ENCODE data around the gene AKR1C8. TPM values are rescaled to one million over a fixed set of nuclear protein-coding genes. Genes with fewer than 3 reads are reported as not detected.

The AKR1C8 gene
- total and polyA plus RNA-seq, 2 donors (not counting 3 experiments of a cell fraction or from before 2014, with no cell fraction given), result not detected

GRCh38 chr10:5148678-5149032 lies 36.3 kb downstream of the AKR1C8 start:
- H3K4me2 ChIP-seq (ENCODE audit: insufficient read depth, low read length), result no peak overlapping the region
- FAIRE-seq (no peak), DNase-seq (ENCODE audit: low read depth, low spot score) (no peak)
- no peaks in the 10 kb centered on the region for H3K27me3 ChIP-seq (ENCODE audit: control insufficient read depth in 2 of 2, insufficient read depth in 2 of 2, low read length in 2 of 2)
- H2AFZ ChIP-seq (ENCODE audit: low read depth, low read length), result no peak overlapping the region
- CTCF ChIA-PET, result no interaction called here
- H3K4me1 ChIP-seq (ENCODE audit: control insufficient read depth, extremely low read depth, insufficient read depth, low read length), result no peaks in the 10 kb centered on the region
- H3K9ac ChIP-seq (replicated peaks; ENCODE audit: extremely low read depth, insufficient read depth, low read length), result no peak overlapping the region
- H3K9me1 ChIP-seq (replicated peaks; ENCODE audit: control insufficient read depth, extremely low read depth, insufficient read depth, low read length), result no peaks in the 10 kb centered on the region
- no peaks in the 10 kb centered on the region for H4K20me1 ChIP-seq (replicated peaks; ENCODE audit: control insufficient read depth, extremely low read depth, insufficient read depth, low read length)
- no peaks in the 10 kb centered on the region for H3K79me2 ChIP-seq (ENCODE audit: control insufficient read depth, insufficient read depth, low read length)
- POLR2A ChIA-PET, result no interaction called here
- no peaks in the 10 kb centered on the region for H3K36me3 ChIP-seq (ENCODE audit: control insufficient read depth in 2 of 2, extremely low read depth in 1 of 2, insufficient read depth in 2 of 2, low read length in 2 of 2)
- TF ChIP-seq GATA2 (IDR thresholded peaks at IDR 0.05; ENCODE audit: insufficient read depth, insufficient read length, low read depth, low read length) (no peak), EZH2 (IDR thresholded peaks at IDR 0.05; ENCODE audit: borderline replicate concordance, low read depth, low read length, severe bottlenecking) (no peak), MAX (IDR thresholded peaks at IDR 0.05; ENCODE audit: insufficient read depth, insufficient read length) (no peak), JUN (IDR thresholded peaks at IDR 0.05; ENCODE audit: borderline replicate concordance, insufficient read depth, insufficient read length, low read depth) (no peak), POLR2AphosphoS5 (IDR thresholded peaks at IDR 0.05; ENCODE audit: insufficient read depth, low read depth, low read length) (no peak), CTCF (IDR thresholded peaks at IDR 0.05; ENCODE audit: extremely low read depth in 1 of 2, insufficient read depth in 1 of 2, low read depth in 1 of 2, low read length in 2 of 2) (no peak), MYC (IDR thresholded peaks at IDR 0.05; ENCODE audit: low read depth, low read length) (no peak), POLR2A (IDR thresholded peaks at IDR 0.05; ENCODE audit: low read depth, low read length) (no peak), FOS (IDR thresholded peaks at IDR 0.05; ENCODE audit: borderline replicate concordance, insufficient read depth, low read length) (no peak)
- no peak overlapping the region for H3K27ac ChIP-seq (ENCODE audit: insufficient read depth, low read depth, low read length)
- H3K9me3 ChIP-seq (replicated peaks; ENCODE audit: control insufficient read depth, insufficient read depth, low read length), result no peaks in the 10 kb centered on the region
- no peak overlapping the region for H3K4me3 ChIP-seq (replicated peaks in 1 of 3; ENCODE audit: insufficient read depth in 1 of 3, low read depth in 1 of 3, low read length in 3 of 3)
- BruUV-seq (replicated peaks), result no TSS peak
- dilution Hi-C loops (cut with MboI; ENCODE audit: extremely low pct_ligation_motif_present, low sequenced_read_pairs), result no loop called here
- intact Hi-C loops (cut with micrococcal nuclease), result no loop called here
